IMR-90 (cell line): ENCODE data around the gene ADGRF3. TPM values are rescaled to one million over a fixed set of nuclear protein-coding genes. Genes with fewer than 3 reads are reported as not detected.

Experiments used
- ATAC-seq: fragments of 200-7000 bp; cut with Tn5 transposase; 2 replicates; pipeline ENCODE4 v1.9.1; 2020; ENCODE audit warnings: low read depth, mild to moderate bottlenecking, moderate library complexity
- BruUV-seq: library from RNA; stranded (reverse); fragments of 400-500 nt; replicated peaks from 2 replicates; lab custom pipeline; 2021; lab: Mats Ljungman, UMichigan
- CTCF ChIA-PET: fragments of 300-600 bp; formaldehyde crosslinking; extraction: SDS; loops from one replicate; lab custom pipeline; 2021; ENCODE audit warnings: antibody characterized with exemption; lab: Yijun Ruan, JAX
- POLR2A ChIA-PET: fragments of 300-600 bp; sonication (Branson Sonifier 250); formaldehyde crosslinking; loops from one replicate; lab custom pipeline; 2022; ENCODE audit warnings: antibody characterized with exemption; ENCODE audit not compliant: unreplicated experiment; lab: Charles Lee
- DNase-seq: peaks from one replicate; pipeline ENCODE4 v3.0.0; 2013
- H2AFZ ChIP-seq: replicated peaks from 2 replicates; pipeline ENCODE3; 2013; ENCODE audit warnings: low read length, mild to moderate bottlenecking; ENCODE audit not compliant: poor library complexity
- H2AK5ac ChIP-seq: 2 replicates; pipeline ENCODE4 v1.6.1; 2013; ENCODE audit warnings: low read depth, low read length, inconsistent platforms
- H2AK9ac ChIP-seq: replicated peaks from 2 replicates; pipeline ENCODE3; 2013; ENCODE audit warnings: mild to moderate bottlenecking, low read depth, low read length, moderate library complexity; ENCODE audit not compliant: poor library complexity
- H2BK120ac ChIP-seq: 2 replicates; pipeline ENCODE4 v1.6.1; 2013; ENCODE audit warnings: low read depth, low read length, inconsistent platforms
- H2BK15ac ChIP-seq: 3 replicates; pipeline ENCODE4 v1.6.1; 2013; ENCODE audit warnings: low read depth, low read length, inconsistent platforms
- H2BK20ac ChIP-seq: 2 replicates; pipeline ENCODE4 v1.6.1; 2013; ENCODE audit warnings: low read depth, mild to moderate bottlenecking, inconsistent platforms, low read length, moderate library complexity
- H2BK5ac ChIP-seq: 2 replicates; pipeline ENCODE4 v1.6.1; 2013; ENCODE audit warnings: mild to moderate bottlenecking, low read depth, low read length, inconsistent platforms; ENCODE audit not compliant: poor library complexity, severe bottlenecking
- H3K14ac ChIP-seq: replicated peaks from 2 replicates; pipeline ENCODE4 v1.6.1; 2013; ENCODE audit warnings: low read depth, low read length, inconsistent platforms
- H3K18ac ChIP-seq: 2 replicates; pipeline ENCODE4 v1.6.1; 2013; ENCODE audit warnings: low read depth, low read length, control low read depth
- H3K23ac ChIP-seq: 2 replicates; pipeline ENCODE4 v1.6.1; 2013; ENCODE audit warnings: low read depth, low read length, inconsistent platforms
- H3K27ac ChIP-seq: 2 replicates; pipeline ENCODE4 v1.5.1; 2013; ENCODE audit warnings: mild to moderate bottlenecking, control low read depth, low read length; ENCODE audit not compliant: insufficient read depth
- H3K27me3 ChIP-seq: 2 replicates; pipeline ENCODE4 v1.6.1; 2013; ENCODE audit warnings: low read length; ENCODE audit not compliant: control insufficient read depth, insufficient read depth
- H3K36me3 ChIP-seq: 2 replicates; pipeline ENCODE4 v1.6.1; 2013; ENCODE audit warnings: low read length, mixed read lengths; ENCODE audit not compliant: control insufficient read depth, insufficient read depth
- H3K4ac ChIP-seq: 2 replicates; pipeline ENCODE4 v1.6.1; 2013; ENCODE audit warnings: low read depth, low read length, inconsistent platforms
- H3K4me1 ChIP-seq: 2 replicates; pipeline ENCODE4 v1.6.1; 2013; ENCODE audit warnings: low read length, mixed read lengths; ENCODE audit not compliant: control insufficient read depth, insufficient read depth
- H3K4me2 ChIP-seq: 2 replicates; pipeline ENCODE4 v1.6.1; 2013; ENCODE audit warnings: low read depth, mild to moderate bottlenecking, control low read depth, low read length, moderate library complexity
- H3K4me3 ChIP-seq: 2 replicates; pipeline ENCODE4 v1.5.1; 2013; ENCODE audit warnings: low read depth, mild to moderate bottlenecking, control low read depth, low read length, moderate library complexity; ENCODE audit not compliant: insufficient read depth
- H3K56ac ChIP-seq: 2 replicates; pipeline ENCODE4 v1.6.1; 2013; ENCODE audit warnings: low read length, inconsistent platforms; ENCODE audit not compliant: insufficient read depth; ENCODE audit errors: extremely low read depth
- H3K79me1 ChIP-seq, 2 experiments: 2 replicates each; pipeline ENCODE4 v1.6.1; 2013; ENCODE audit warnings: low read length in 2 of 2, inconsistent platforms in 1 of 2, low read depth in 1 of 2
- H3K9ac ChIP-seq: 2 replicates; pipeline ENCODE4 v1.6.1; 2013; ENCODE audit warnings: low read depth, low read length, control low read depth
- H3K9me1 ChIP-seq: 2 replicates; pipeline ENCODE4 v1.6.1; 2013; ENCODE audit warnings: low read length, inconsistent platforms; ENCODE audit not compliant: insufficient read depth
- H3K9me3 ChIP-seq: 2 replicates; pipeline ENCODE4 v1.6.1; 2013; ENCODE audit warnings: low read length; ENCODE audit not compliant: control insufficient read depth, insufficient read depth
- H4K20me1 ChIP-seq: 2 replicates; pipeline ENCODE4 v1.6.1; 2013; ENCODE audit warnings: low read length, inconsistent platforms; ENCODE audit not compliant: insufficient read depth
- H4K5ac ChIP-seq: 2 replicates; pipeline ENCODE4 v1.6.1; 2013; ENCODE audit warnings: mild to moderate bottlenecking, low read depth, low read length, control low read depth
- H4K8ac ChIP-seq, 2 experiments: 2 replicates each; pipeline ENCODE4 v1.6.1; 2013; ENCODE audit warnings: low read depth in 2 of 2, low read length in 2 of 2, control low read depth in 1 of 2, inconsistent platforms in 1 of 2
- H4K91ac ChIP-seq: 2 replicates; pipeline ENCODE4 v1.6.1; 2013; ENCODE audit warnings: low read depth, low read length, inconsistent platforms; ENCODE audit not compliant: insufficient read depth
- BHLHE40 ChIP-seq: fragments of 150-350 bp; IDR thresholded peaks from 2 replicates; pipeline ENCODE4 v1.6.1; 2016; ENCODE audit warnings: mild to moderate bottlenecking, low read depth, low read length
- CEBPB ChIP-seq: IDR thresholded peaks from 2 replicates; pipeline ENCODE4 v1.6.1; 2012; ENCODE audit warnings: low read depth, low read length, improper control_type of control experiment
- CHD1 ChIP-seq: IDR thresholded peaks from 2 replicates; pipeline ENCODE4 v1.6.1; 2012; ENCODE audit warnings: low read depth, low read length, improper control_type of control experiment
- CTCF ChIP-seq: conservative IDR thresholded peaks from 2 replicates; pipeline ENCODE4 v1.5.1; 2012; ENCODE audit warnings: mild to moderate bottlenecking, low read depth, low read length, improper control_type of control experiment
- ELK1 ChIP-seq: fragments of 150-350 bp; IDR thresholded peaks from 2 replicates; pipeline ENCODE4 v1.6.1; 2016; ENCODE audit warnings: low read depth, mild to moderate bottlenecking, low read length, moderate library complexity, borderline replicate concordance
- FOS ChIP-seq: fragments of 150-350 bp; IDR thresholded peaks from 2 replicates; pipeline ENCODE4 v1.6.1; 2016; ENCODE audit warnings: low read depth, low read length
- MAFK ChIP-seq: IDR thresholded peaks from 2 replicates; pipeline ENCODE4 v1.6.1; 2012; ENCODE audit warnings: low read depth, low read length, improper control_type of control experiment
- MAZ ChIP-seq: IDR thresholded peaks from 2 replicates; pipeline ENCODE4 v1.6.1; 2012; ENCODE audit warnings: low read depth, mild to moderate bottlenecking, low read length, improper control_type of control experiment, moderate library complexity, borderline replicate concordance
- MXI1 ChIP-seq: IDR thresholded peaks from 2 replicates; pipeline ENCODE4 v1.6.1; 2012; ENCODE audit warnings: low read depth, mild to moderate bottlenecking, low read length, moderate library complexity, borderline replicate concordance
- NFE2L2 ChIP-seq: fragments of 150-350 bp; IDR thresholded peaks from 2 replicates; pipeline ENCODE4 v1.6.1; 2016; ENCODE audit warnings: low read depth, mild to moderate bottlenecking, low read length
- POLR2A ChIP-seq: IDR thresholded peaks from 2 replicates; pipeline ENCODE4 v1.6.1; 2012; ENCODE audit warnings: mild to moderate bottlenecking, low read depth, low read length
- SMC3 ChIP-seq: fragments of 150-350 bp; IDR thresholded peaks from 2 replicates; pipeline ENCODE4 v1.6.1; 2016; ENCODE audit warnings: low read depth, mild to moderate bottlenecking, antibody characterized with exemption, low read length, moderate library complexity
- WGBS, 2 experiments: methylation state at CpG; one replicate each; pipeline versions ENCODE4 v1.1.5 to v1.1.7; 2013; ENCODE audit warnings: missing lambda C conversion rate in 2 of 2; ENCODE audit not compliant: insufficient read length in 1 of 2; ENCODE audit errors: extremely low coverage in 2 of 2; 5-methylcytosine and 5-hydroxymethylcytosine counted together
- dilution Hi-C: fragments of 300-500 bp; cut with HindIII; formaldehyde crosslinking; loops from one replicate; pipeline ENCODE4 v1.14.3; 2018; ENCODE audit warnings: low sequenced_read_pairs; ENCODE audit not compliant: unreplicated experiment
- in situ Hi-C: fragments of 300-500 bp; cut with MboI; formaldehyde crosslinking; loops from 3 replicates; pipeline ENCODE4 v1.14.3; 2019; ENCODE audit warnings: low sequenced_read_pairs, inconsistent platforms, mixed read lengths
- intact Hi-C: fragments of 100-400 bp; cut with micrococcal nuclease; formaldehyde crosslinking; loops from 2 replicates; pipeline ENCODE4 v1.10.0; 2022
- polyA plus RNA-seq, 3 experiments: library from polyadenylated mRNA; depleted of rRNA; stranded (reverse); fragments of >200 nt; gene quantifications; 2 replicates each; pipeline ENCODE4 v1.2.3, GENCODE V29; 2012; ENCODE audit warnings: low replicate concordance in 1 of 3
- total RNA-seq: library from RNA; depleted of rRNA; stranded (reverse); fragments of >200 nt; gene quantifications from 2 replicates; pipeline ENCODE4 v1.2.3, GENCODE V29; 2012

The ADGRF3 gene
- total and polyA plus RNA-seq, 2 of the 4 experiments (the other 2 are of a cell fraction) = 0.15 TPM; not detected in 1

- POLR2A ChIA-PET = no interaction called here
- DNase-seq = no peak
- TF ChIP-seq MAFK (no peak), CHD1 (no peak), CTCF (no peak), FOS (no peak), POLR2A (no peak), NFE2L2 (no peak), BHLHE40 (no peak), ELK1 (no peak), CEBPB (no peak), SMC3 (no peak), MAZ (no peak), MXI1 (no peak)
Measured at GRCh38 chr2:26302846-26303245, 43.7 kb downstream of the ADGRF3 start.

More at GRCh38 chr2:26302846-26303245, 43.7 kb downstream of the ADGRF3 start:
- Histone ChIP-seq H2AFZ (no peak overlapping the region), H4K91ac (no peak overlapping the region), H3K56ac (no peak overlapping the region), H3K14ac (no peak overlapping the region), H3K4me3 (no peak overlapping the region), H2BK120ac (no peak overlapping the region), H3K36me3 (no peaks in the 10 kb centered on the region), H4K5ac (no peak overlapping the region), H3K79me1 (no peaks in the 10 kb centered on the region), H3K4ac (no peak overlapping the region), H3K27me3 (no peaks in the 10 kb centered on the region), H2BK20ac (no peak overlapping the region), H3K18ac (no peak overlapping the region), H3K23ac (no peak overlapping the region), H2BK15ac (no peak overlapping the region), H3K9me1 (no peaks in the 10 kb centered on the region), H2BK5ac (no peak overlapping the region), H4K8ac (no peak overlapping the region), H4K20me1 (no peaks in the 10 kb centered on the region), H2AK5ac (no peak overlapping the region), H3K9ac (no peak overlapping the region), H2AK9ac (no peak overlapping the region), H3K9me3 (no peaks in the 10 kb centered on the region), H3K27ac (no peak overlapping the region), H3K4me2 (no peak overlapping the region), H3K4me1 (peaks cover 12% of the 10 kb centered on the region)
- BruUV-seq = no TSS peak
- intact Hi-C loops = no loop called here
- CTCF ChIA-PET = no interaction called here
- 100% methylated on average over 2 of the region's 6 CpGs; no CpG with 5 or more reads in 1 of the 2 experiments for WGBS, 2 experiments
- ATAC-seq = no peak
- dilution Hi-C loops = no loop called here
- in situ Hi-C loops = no loop called here
